ENCODE measurements around the gene CCDC127.

- TF ChIP-seq CTCF (IDR thresholded peaks at IDR 0.05): no peak
- TF ChIP-seq POLR2A (IDR thresholded peaks at IDR 0.05): no peak
- no peak for TF ChIP-seq EP300 (IDR thresholded peaks at IDR 0.05; ENCODE audit: low read depth)
- no peak for TF ChIP-seq POLR2AphosphoS5 (IDR thresholded peaks at IDR 0.05)
These were observed 11.5 kb downstream of the CCDC127 start for GRCh38 chr5:206406-206805.
